DLD1 (cell line): Measurements from ENCODE around the gene CELA2B.
"Not testable (repeated sequence)": the region's sequence is repeated elsewhere in the genome, so short reads cannot be mapped to it uniquely, and the experiment has no call there.

Experiments used
- in situ Hi-C: cut with HindIII; loops from 2 replicates; pipeline ENCODE4 v1.10.0; 2017; ENCODE audit warnings: low sequenced_read_pairs

CELA2B gene

DNA sequence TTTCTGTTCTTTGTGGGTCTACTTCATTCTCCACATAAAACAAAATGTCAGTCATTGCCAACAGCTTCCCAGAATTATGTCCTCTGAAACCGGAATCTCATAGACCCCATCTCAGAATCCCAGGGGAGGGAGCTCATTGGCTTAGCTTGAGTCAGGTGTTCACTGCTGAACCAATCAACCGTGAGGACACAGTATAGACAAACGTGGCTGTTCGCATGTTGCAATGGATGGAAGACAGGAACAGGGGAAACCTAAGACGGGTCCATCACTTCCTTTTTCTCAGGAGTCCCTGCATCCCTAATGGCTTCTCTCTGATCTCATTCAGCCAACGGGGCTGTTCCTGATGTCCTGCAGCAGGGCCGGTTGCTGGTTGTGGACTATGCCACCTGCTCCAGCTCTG, 10.2 kb upstream of the CELA2B start:
- in situ Hi-C loops, result no loop called here

DNA sequence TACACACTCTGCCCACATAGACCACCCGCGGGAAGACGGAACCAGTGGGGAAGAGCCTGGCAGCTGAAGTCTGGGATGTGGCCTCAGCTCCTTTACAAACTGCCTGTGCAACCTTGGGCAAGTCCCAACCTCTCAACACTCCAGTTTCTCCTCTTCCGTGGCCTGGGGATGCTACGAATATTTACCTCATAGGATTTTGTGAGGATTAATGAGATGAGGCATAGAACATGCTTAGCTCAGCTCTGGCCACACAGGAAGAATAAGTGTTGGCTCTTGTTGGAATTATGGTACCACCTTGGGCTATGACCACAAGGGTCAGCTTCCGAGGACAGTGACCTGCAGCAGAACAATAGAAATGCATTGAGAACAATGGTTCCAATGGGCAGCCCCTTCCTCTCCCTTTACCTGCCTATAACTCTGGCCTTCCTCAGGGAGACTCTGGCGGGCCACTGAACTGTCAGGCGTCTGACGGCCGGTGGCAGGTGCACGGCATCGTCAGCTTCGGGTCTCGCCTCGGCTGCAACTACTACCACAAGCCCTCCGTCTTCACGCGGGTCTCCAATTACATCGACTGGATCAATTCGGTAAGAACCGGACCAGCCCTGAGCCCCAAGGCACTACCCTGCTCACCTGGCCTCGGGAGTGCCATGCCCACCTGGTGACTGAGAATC, 8.8 kb upstream of the CELA2B start:
- in situ Hi-C loops, result not testable (repeated sequence)

DNA sequence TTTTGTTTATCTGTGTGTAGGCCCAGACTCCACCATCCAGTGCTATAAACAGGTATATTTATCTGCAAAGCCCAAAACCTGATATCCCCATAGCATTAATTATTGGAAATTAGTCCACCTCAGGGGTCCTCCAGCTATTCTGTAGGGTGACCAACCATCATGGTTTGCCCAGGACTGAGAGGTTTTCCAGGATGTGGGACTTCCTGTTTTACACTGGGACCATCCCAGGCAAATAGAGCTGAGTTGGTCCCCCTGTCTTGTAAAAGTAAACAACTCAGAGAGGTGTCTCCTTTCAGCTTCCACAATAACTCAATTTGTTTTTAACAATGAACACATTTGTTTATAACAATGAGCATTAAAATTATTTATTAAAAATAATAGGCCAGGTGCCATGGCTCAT, 7.8 kb upstream of the CELA2B start:
- in situ Hi-C loops, result no loop called here

DNA sequence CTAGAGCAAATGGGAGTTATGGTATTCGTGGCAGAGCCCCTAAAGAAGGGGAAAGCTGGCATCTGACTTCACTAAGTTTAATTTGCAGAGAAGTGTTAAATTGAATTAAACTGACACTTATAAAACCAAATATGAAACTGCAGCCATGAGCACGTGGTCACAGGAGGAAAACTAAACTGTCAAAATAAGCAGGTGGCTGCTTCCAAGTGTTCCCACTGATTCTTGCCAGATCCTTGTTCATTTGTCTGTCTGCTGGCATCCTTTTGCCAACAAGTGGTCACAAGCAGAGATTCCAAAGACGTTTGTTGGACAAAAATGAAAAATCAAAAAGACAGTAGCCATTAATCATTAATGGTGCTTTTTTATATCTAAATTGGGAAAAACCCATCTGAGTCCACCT, 6.5 kb upstream of the CELA2B start:
- in situ Hi-C loops, result no loop called here

DNA sequence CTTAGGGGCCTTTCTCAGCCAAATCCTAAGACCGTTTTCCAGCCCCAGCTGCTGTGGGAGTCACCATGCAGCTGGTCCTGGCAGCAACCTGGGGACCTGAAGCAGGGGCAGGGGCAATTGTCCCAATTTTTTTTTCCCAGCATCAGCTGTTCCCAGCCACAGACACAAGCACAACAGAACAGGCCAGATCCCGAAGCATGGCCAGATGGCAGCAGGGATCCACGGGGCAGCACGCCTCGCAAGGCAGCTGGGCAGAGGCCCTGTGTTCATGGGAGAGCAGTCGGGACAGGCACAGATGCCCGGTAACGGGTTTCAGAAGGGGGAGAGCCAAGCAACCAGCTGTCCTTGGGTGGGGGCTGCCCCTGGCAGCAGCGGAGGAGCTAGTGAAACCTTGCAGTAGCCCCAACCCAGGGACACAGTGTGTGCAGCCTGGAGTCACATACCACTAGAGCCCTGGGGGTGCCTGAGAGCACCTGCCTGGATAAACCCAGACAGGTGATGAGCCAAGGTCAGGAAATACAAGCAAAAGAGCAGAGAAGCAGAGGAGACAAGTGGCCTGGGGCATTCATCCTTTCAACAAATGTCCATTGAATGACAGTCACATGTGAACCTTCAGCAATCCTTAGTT, 6.0 kb upstream of the CELA2B start:
- in situ Hi-C loops, result not testable (repeated sequence)

DNA sequence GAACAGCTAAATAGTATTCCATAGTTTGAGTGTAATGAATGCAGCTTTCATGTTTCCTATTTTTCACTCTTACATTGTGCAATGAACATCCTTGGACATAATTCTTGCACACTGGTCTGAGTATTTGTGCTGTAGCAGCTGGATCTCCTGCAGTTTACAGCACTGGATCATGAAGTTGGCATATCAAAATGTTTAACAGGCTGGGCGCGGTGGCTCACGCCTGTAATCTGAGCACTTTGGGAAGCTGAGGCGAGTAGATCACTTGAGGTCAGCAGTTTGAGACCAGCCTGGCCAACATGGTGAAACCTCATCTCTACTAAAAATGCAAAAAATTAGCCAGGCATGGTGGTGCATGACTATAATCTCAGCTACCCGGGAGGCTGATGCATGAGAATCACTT, 4.8 kb upstream of the CELA2B start:
- in situ Hi-C loops, result not testable (repeated sequence)

DNA sequence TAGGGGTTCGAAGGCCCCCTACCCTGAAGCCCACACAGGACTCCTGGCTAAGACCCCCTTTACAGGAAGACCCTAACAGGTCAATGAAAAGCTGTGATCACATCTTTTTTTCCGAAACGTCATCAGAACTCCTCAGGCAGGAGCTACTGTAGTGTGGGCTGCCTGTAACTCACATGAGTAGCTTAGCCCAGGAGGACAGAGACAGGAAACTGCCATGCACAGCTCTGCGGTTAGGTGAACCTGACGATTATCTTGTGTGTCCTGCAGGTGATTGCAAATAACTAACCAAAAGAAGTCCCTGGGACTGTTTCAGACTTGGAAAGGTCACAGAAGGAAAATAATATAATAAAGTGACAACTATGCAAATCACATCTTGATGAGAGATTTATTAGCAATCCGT, 4.2 kb upstream of the CELA2B start:
- in situ Hi-C loops, result not testable (repeated sequence)

DNA sequence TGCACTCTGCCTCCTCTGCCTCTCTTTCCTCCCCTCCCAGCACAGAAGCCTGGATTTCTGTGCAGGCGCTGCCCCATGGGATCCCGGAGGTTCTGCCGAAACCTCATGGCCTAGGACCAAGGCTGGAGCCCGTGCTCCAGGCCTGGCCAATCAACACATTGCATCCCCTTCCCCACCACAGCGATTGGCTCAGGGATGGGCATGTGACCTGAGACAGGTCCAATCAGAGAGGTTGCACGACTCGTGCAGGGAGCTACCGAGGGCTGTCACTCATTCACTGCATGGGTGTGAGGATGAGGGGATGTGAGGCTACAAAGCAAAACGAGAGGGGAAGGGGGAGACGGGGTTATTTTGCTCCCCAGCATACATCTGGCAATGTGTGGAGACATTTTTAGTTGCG, 3.3 kb upstream of the CELA2B start:
- in situ Hi-C loops, result no loop called here

DNA sequence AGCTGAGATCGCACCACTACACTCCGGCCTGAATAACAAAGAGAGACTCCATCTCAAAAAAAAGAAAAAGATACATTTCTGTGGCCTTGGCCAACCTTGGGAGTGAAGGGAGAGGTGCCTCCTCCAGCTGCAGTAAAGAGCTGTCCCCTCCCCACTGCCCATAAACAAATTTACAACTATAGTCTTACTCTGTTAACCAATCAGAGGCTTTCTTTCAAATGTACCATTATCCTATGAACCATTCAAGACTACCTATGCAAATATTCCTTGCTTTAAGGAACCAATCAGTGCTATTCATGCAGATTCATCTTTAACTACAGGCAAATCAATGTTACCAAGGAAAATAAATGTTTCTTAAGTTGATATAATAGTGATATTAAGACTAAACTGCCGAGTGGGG, 1.0 kb downstream of the CELA2B start:
- in situ Hi-C loops, result no loop called here

DNA sequence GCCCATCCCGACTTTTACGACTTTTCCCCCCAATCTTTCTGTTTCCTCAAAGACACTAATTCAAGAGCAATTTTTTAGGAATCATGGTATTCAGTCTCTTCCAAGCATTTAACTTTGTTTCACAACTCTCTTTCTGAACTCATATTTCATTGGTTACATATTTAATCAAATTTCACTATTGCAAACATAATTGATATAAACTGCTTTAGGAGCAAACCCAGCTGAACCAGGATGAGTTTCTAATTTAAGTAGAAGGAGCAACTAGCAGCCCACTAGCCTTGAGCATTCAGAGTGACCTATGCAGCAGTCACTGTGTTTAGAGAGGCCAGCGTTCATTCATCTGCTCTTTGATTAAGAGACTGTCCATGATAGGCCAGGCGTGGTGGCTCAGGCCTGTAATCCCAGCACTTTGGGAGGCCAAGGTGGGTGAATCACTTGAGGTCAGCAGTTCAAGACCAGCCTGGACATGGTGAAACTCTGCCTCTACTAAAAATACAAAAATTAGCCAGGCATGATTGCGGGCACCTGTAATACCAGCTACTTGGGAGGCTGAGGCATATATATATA, 1.8 kb downstream of the CELA2B start:
- in situ Hi-C loops, result no loop called here

DNA sequence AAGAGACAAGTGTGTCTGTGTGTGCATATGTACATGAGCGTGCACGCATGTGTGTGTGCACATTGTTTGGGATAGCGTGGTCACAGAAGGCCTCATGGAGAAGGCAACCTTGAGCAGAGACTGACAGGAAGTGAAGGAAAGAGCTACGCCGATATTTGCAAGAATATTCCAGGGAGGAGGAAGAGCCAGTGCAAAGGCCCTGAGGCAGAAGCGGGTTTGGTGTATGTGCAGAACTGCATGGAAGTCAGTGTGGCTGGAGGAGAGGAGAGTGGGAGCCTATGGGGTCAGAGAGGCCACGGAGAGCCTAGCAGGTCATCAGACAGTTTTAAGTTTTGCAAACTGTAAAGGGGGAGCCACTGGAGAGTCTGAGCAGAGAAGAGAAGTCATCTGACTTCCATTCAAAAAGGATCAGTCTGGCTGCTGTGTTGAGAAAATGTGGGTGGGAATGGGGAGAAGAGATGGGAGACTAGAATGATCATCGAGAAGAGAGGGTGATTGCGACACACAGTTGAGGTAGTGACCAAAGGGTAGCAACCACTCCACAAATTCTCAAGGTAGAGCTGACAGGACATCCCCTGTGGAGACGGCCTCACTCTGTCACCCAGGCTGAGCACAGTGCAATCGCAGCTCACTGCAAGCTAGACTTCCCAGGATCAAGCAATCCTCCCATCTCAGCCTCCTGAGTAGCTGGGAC, 3.9 kb downstream of the CELA2B start:
- in situ Hi-C loops, result no loop called here

DNA sequence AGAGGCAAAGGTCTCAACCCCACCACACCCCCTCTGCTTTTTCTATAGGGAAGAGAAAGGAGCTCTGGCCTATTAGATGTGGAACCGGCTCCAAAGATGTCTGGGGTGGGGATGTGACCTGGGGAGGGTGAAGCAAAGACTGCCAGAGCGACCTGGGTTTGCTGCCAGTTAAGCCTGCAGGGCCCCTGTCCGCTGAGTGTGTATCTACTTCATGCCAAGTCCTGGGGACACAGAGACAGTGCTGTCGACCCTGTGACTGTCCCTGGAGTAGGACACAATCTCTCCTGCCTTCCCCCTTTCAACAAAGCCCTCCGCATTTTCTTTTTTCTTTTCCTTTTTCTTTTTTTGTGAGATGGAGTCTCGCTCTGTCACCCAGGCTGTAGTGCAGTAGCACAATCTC, 6.6 kb downstream of the CELA2B start:
- in situ Hi-C loops, result not testable (repeated sequence)

DNA sequence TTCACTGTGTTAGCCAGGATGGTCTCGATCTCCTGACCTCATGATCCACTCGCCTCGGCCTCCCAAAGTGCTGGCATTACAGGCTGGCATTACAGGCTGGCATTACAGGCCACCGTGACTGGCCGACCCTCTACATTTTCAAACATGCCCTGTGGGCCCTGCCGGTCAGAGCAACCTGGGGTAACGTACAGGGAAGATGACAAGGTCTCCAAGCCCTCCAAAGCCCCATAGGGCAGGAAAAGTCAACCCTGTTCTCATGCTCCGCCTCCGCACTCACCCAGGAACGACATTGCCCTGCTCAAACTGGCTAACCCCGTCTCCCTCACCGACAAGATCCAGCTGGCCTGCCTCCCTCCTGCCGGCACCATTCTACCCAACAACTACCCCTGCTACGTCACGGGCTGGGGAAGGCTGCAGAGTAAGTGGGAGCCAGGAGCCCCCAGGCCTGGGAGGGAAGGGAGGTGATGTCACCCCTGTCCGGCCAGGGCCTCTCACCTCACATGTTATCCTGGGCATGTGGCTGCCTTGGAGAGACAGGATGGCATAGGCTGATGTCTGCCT, 7.2 kb downstream of the CELA2B start:
- in situ Hi-C loops, result not testable (repeated sequence)

DNA sequence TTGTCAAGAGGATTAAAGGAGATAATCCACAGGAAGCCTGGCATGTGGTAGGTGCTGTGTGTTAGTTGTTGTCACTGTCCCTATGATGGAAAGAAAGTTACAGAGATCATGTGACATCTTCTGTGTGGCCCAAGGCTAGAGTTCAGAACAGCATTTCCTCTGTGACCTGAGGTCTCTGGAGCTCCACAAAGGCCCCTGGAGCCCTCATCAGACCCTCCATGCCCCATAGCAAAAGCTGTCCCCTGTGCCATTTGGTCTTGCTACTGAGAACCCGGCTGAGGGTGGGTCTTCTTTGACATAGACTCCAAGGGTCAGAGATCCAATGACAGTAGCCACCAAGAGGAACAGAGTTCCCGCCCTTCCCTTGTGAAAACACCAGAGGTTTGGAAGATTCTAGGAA, 8.1 kb downstream of the CELA2B start:
- in situ Hi-C loops, result no loop called here

DNA sequence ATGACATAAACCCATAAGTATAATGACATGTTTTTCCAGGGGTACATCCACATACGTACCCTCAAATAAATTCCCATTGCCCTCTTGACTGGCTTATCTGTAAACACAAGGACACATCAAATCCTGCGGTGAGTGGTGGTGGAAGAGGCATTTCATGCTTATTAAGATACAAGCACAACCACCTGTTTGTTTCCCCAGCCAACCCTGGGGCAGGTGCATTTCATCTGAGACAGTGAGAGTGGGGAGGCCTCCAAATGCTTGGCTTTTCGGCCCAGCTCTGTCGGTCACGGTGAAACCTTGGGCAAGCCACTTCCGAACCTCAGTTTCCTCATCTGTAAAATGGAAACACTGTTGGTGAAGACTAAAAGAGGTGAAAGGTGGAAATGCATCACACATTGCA, 8.5 kb downstream of the CELA2B start:
- in situ Hi-C loops, result not testable (repeated sequence)

DNA sequence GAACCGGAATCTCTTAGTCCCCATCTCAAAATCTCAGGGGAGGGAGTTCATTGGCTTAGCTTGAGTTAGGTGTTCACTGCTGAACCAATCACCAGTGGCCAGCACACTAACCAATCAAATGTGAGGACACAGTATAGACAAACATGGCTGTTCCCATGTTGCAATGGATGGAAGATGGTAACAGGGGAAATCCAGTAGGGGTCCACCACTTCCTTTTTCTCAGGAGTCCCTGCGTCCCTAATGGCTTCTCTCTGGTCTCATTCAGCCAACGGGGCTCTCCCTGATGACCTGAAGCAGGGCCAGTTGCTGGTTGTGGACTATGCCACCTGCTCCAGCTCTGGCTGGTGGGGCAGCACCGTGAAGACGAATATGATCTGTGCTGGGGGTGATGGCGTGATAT, 9.7 kb downstream of the CELA2B start:
- in situ Hi-C loops, result no loop called here

DNA sequence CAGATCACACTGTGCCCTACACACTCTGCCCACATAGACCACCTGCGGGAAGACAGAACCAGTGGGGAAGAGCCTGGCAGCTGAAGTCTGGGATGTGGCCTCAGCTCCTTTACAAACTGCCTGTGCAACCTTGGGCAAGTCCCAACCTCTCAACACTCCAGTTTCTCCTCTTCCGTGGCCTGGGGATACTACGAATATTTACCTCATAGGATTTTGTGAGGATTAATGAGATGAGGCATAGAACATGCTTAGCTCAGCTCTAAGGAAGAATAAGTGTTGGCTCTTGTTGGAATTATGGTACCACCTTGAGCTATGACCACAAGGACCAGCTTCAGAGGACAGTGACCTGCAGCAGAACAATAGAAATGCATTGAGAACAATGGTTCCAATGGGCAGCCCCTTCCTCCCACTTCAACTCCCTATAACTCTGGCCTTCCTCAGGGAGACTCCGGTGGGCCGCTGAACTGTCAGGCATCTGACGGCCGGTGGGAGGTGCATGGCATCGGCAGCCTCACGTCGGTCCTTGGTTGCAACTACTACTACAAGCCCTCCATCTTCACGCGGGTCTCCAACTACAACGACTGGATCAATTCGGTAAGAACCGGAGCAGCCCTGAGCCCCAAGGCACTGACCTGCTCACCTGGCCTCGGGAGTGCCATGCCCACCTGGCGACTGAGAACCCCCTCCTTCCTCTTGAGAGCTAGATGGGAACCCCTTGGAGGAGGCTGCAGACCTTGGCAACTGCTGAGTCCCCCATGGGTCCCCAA, 11.1 kb downstream of the CELA2B start:
- in situ Hi-C loops, result not testable (repeated sequence)

DNA sequence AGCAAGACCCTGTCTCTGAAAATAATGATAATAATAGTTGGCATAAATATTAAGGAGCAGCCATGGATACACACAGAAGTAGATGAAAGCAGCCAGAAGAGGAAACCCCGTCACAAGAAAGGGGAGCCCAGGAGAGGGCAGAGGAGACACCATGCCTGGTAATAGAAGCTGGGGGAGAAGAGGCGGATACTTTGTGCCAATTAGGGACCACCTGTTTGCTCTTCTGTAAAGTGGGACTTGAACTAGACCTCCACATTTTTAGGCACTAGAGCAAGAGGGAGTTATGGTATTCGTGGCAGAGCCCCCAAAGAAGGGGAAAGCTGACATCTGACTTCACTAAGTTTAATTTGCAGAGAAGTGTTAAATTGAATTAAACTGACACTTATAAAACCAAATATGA, 12.5 kb downstream of the CELA2B start:
- in situ Hi-C loops, result no loop called here

DNA sequence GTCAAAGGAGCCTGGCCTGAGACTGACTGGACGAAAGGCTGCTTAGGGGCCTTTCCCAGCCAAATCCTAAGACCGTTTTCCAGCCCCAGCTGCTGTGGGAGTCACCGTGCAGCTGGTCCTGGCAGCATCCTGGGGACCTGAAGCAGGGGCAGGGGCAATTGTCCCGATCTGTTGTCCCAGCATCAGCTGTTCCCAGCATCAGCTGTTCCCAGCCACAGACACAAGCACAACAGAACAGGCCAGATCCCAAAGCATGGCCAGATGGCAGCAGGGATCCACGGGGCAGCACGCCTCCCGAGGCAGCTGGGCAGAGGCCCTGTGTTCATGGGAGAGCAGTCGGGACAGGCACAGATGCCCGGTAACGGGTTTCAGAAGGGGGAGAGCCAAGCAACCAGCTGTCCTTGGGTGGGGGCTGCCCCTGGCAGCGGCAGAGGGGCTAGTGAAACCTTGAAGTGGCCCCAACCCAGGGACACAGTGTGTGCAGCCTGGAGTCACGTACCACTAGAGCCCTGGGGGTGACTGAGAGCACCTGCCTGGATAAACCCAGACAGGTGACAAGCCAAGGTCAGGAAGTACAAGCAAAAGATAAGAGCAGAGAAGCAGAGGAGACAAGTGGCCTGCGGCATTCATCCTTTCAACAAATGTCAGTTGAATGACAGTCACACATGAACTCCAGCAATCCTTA, 13.3 kb downstream of the CELA2B start:
- in situ Hi-C loops, result no loop called here

DNA sequence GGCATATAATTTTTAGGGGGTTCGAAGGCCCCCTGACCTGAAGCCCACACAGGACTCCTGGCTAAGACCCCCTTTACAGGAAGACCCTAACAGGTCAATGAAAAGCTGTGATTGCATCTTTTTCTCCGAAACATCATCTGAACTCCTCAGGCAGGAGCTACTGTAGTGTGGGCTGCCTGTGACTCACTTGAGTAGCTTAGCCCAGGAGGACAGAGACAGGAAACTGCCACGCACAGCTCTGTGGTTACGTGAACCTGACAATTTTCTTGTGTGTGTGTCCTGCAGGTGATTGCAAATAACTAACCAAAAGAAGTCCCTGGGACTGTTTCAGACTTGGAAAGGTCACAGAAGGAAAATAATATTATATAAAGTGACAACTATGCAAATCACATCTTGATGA, 15.1 kb downstream of the CELA2B start:
- in situ Hi-C loops, result not testable (repeated sequence)
